Adrenal gland (tissue), 12 donors: Measurements from ENCODE around the gene HYCC2. TPM values are rescaled to one million over a fixed set of nuclear protein-coding genes. Genes with fewer than 3 reads are reported as not detected.
"Not testable (repeated sequence)": the region's sequence is repeated elsewhere in the genome, so short reads cannot be mapped to it uniquely, and the experiment has no call there.

ENCODE experiments used
- DNase-seq, 7 donors: peaks; one replicate each; pipeline ENCODE4 v3.0.0-alpha.2; 2019 to 2020
- H3K27ac ChIP-seq, 5 donors: fragments of 200-600 bp; sonication (generic) in 4 of 5; 1 replicate in 3 of 5; 2 replicates in 2 of 5; pipeline versions ENCODE4 v1.5.1 to v1.8.0; 2016 to 2020; ENCODE audit warnings: mild to moderate bottlenecking in 1 of 5
- H3K27me3 ChIP-seq: fragments of 200-600 bp; 2 replicates; pipeline ENCODE4 v1.8.0; 2021
- H3K36me3 ChIP-seq, 2 donors: fragments of 200-600 bp; replicated peaks in 1 of 2; 1 replicate in 1 of 2; 2 replicates in 1 of 2; pipeline versions ENCODE4 v1.5.1 to v1.8.0; 2018 to 2022
- H3K4me1 ChIP-seq, 2 donors: fragments of 200-600 bp; replicated peaks in 1 of 2; 1 replicate in 1 of 2; 2 replicates in 1 of 2; pipeline versions ENCODE4 v1.5.1 to v1.8.0; 2018 to 2021
- H3K4me3 ChIP-seq, 4 donors: fragments of 200-600 bp; sonication (generic) in 3 of 4; one replicate each; pipeline ENCODE4 v1.5.1; 2016 to 2018
- H3K9me3 ChIP-seq, 3 donors: fragments of 200-600 bp; sonication (generic) in 1 of 3; replicated peaks in 1 of 3; 1 replicate in 2 of 3; 2 replicates in 1 of 3; pipeline versions ENCODE4 v1.5.1 to v1.8.0; 2016 to 2021
- CTCF ChIP-seq, 6 experiments: fragments of 450-650 bp in 4 of 6; fragments of 200-600 bp in 2 of 6; sonication (generic) in 1 of 6; IDR thresholded peaks; 1 replicate in 5 of 6; 2 replicates in 1 of 6; pipeline versions ENCODE4 v1.5.1 to v1.8.0; 2016 to 2021; ENCODE audit warnings: antibody characterized with exemption in 6 of 6, mild to moderate bottlenecking in 2 of 6, moderate library complexity in 1 of 6
- POLR2A ChIP-seq, 2 donors: fragments of 450-650 bp; IDR thresholded peaks; one replicate each; pipeline ENCODE4 v1.6.1; 2017; ENCODE audit warnings: antibody characterized with exemption in 2 of 2, mild to moderate bottlenecking in 2 of 2, moderate library complexity in 1 of 2
- WGBS, 4 donors: extraction: QIAGEN DNeasy Blood & Tissue Kit in 2 of 4; methylation state at CpG; one replicate each; pipeline versions ENCODE4 v1.1.5 to v1.1.7; 2013 to 2017; 5-methylcytosine and 5-hydroxymethylcytosine counted together
- intact Hi-C, 2 donors: fragments of 100-400 bp; cut with DNase I; formaldehyde crosslinking; loops; one replicate each; pipeline versions ENCODE4 v1.14.1 to v1.15.0; 2022 to 2023
- polyA plus RNA-seq, 3 donors: library from polyadenylated mRNA; stranded (reverse); fragments of 200-250 nt in 2 of 3; fragments of 350-450 nt in 1 of 3; fragmentation: Illumina TruSeq in 1 of 3; extraction: RNeasy Lipid Tissue Mini Kit (QIAGEN cat#74804) in 1 of 3; gene quantifications; one replicate each; pipeline ENCODE4 v1.2.3, GENCODE V29; 2013 to 2014
- total RNA-seq, 9 donors: library from RNA; depleted of rRNA in 4 of 9; stranded (reverse); fragments of >200 nt in 4 of 9; fragments of 120-200 nt in 1 of 9; fragmentation: NEBNext Ultra II Directional in 1 of 9; extraction: Animal tissue kit (Norgen Biotek cat#: 25700) in 1 of 9; gene quantifications; one replicate each; pipeline versions ENCODE4 v1.1.0 to v1.2.4, GENCODE V29; 2013 to 2023
- donor health status: healthy with polysubstance abuse.
- donor health status: Bipolar disorder and iron deficiency.
- donor health status: DM: yes; HTN: yes; CAD: no.
- donor health status: DM: no; HTN: no; CAD: no.
- donor health status: DM: no; HTN: no; CAD: no.
- donor health status: DM: yes; HTN: yes; CAD: no.

HYCC2 gene
- total and polyA plus RNA-seq, 12 donors, result 3.9 to 36.6 (median 16.0) TPM

DNA sequence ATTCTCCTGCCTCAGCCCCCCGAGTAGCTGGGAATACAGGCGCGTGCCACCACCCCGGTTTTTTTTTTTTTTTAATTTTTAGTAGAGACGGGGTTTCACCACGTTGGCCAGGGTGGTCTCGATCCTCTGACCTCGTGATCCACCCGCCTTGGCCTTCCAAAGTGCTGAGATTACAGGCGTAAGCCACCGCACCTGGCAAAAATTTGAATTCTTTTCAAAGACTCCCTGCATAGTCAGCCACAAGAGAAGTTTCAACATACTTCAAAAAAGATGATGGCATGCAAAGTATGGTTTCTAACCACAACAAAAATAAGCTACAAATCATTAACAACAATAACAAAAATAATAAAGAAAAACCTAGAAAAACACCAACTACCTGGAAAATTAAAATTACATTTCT lies 22.0 kb downstream of the HYCC2 start:
- Histone ChIP-seq H3K27ac (no peak overlapping the region), H3K9me3 (no peaks in the 10 kb centered on the region), H3K36me3 (no peaks in the 10 kb centered on the region), H3K4me1 (no peaks in the 10 kb centered on the region), H3K27me3 (no peaks in the 10 kb centered on the region), H3K4me3 (no peak overlapping the region)
- DNase-seq, result no peak
- TF ChIP-seq CTCF (IDR thresholded peaks at IDR 0.05), result no peak
- no peak for TF ChIP-seq POLR2A (IDR thresholded peaks at IDR 0.05)
- WGBS, 4 donors, result 96 to 98% (median 97%) methylated on average over 11 of the region's 11 CpGs
- intact Hi-C loops, result no loop called here

GRCh38 chr2:201046881-201047280 lies 24.6 kb downstream of the HYCC2 start:
- 87 to 97% (median 94%) methylated on average over 2 of the region's 2 CpGs for WGBS, 4 donors
- Histone ChIP-seq H3K4me1 (no peaks in the 10 kb centered on the region), H3K9me3 (no peaks in the 10 kb centered on the region), H3K27ac (no peak overlapping the region), H3K27me3 (no peaks in the 10 kb centered on the region), H3K4me3 (no peak overlapping the region), H3K36me3 (no peaks in the 10 kb centered on the region)
- TF ChIP-seq POLR2A (IDR thresholded peaks at IDR 0.05) (no peak), CTCF (IDR thresholded peaks at IDR 0.05) (no peak)
- no peak for DNase-seq
- intact Hi-C loops, result no loop called here

GRCh38 chr2:201043050-201043449 lies 28.4 kb downstream of the HYCC2 start:
- intact Hi-C loops, H3K4me3 ChIP-seq, H3K4me1 ChIP-seq, H3K36me3 ChIP-seq, DNase-seq, H3K27ac ChIP-seq, H3K27me3 ChIP-seq, H3K9me3 ChIP-seq: not testable (repeated sequence)
- WGBS, 4 donors, result 86 to 92% (median 88%) methylated on average over 5 of the region's 5 CpGs

DNA sequence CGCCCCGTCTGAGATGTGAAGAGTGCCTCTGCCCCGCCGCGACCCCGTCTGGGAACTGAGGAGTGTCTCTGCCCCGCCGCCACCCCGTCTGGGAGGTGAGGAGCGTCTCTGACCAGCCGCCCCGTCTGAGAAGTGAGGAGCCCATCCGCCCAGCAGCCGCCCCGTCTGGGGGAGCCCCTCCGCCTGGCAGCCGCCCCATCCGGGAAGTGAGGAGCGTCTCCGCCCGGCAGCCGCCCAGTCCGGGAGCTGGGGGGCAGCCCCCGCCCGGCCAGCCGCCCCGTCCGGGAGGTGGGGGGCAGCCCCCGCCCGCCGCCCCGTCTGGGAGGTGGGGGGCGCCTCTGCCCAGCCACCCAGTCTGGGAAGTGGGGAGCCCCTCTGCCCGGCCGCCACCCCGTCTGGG lies 29.0 kb downstream of the HYCC2 start:
- intact Hi-C loops, H3K27ac ChIP-seq, H3K36me3 ChIP-seq, H3K27me3 ChIP-seq, H3K4me1 ChIP-seq, H3K4me3 ChIP-seq, DNase-seq, H3K9me3 ChIP-seq: not testable (repeated sequence)
- 97 to 98% (median 98%) methylated on average over 7 to 36 of the region's 36 CpGs; no CpG with 5 or more reads in 1 of the 4 donors for WGBS, 4 donors

DNA sequence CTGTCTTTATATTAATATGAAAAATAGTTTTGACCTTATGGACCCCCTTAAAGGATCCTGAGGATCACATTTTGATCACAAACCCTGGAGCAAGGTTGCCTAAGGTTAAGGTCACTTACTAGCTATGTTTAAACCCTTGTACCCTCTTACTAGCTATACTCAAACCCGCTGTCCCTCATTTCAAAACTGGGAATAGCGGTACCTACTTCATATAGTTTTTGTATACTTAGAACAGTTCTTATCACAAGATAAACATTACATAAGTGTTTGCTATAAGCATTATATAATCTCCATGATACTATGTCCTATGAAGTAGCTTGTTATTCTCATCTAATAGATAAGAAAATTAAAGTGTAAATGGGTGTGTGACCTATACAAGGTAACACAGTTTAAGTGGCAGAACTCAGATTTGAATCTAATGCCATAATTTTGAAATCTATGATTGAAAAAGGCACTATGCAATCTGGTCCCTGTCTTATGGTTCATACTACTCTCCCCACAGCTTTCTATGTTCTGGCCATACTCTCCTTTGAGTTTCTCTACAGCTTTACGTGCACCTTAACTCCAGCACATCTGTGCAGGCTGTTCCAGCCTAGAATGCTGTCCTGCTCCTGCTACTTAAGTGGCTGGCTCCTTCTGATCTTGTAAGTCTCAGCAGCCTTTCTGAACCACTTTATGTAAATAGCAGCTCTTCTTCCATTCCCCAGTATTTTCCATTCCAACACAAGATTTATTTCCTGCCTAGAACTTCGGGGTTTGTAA lies 30.4 kb downstream of the HYCC2 start:
- Histone ChIP-seq H3K27ac (no peak overlapping the region), H3K9me3 (no peaks in the 10 kb centered on the region), H3K36me3 (no peaks in the 10 kb centered on the region), H3K27me3 (no peaks in the 10 kb centered on the region), H3K4me1 (no peaks in the 10 kb centered on the region), H3K4me3 (no peak overlapping the region)
- WGBS, 4 donors, result 77 to 84% (median 80%) methylated on average over 4 of the region's 4 CpGs
- intact Hi-C loops, result no loop called here
- DNase-seq, result no peak
- no peak for TF ChIP-seq CTCF (IDR thresholded peaks at IDR 0.05)
- no peak for TF ChIP-seq POLR2A (IDR thresholded peaks at IDR 0.05)
